Hepatocyte (in vitro differentiated cells): ENCODE results near the gene PIK3R1. TPM values are rescaled to one million over a fixed set of nuclear protein-coding genes. Genes with fewer than 3 reads are reported as not detected.
"Not testable (repeated sequence)": the region's sequence is repeated elsewhere in the genome, so short reads cannot be mapped to it uniquely, and the experiment has no call there.

Source experiments
- DNase-seq: peaks from one replicate; pipeline ENCODE4 v3.0.0-alpha.2; 2016; ENCODE audit warnings: low spot score
- H2AFZ ChIP-seq: fragments of 200-600 bp; sonication (generic); 2 replicates; pipeline ENCODE4 v1.6.0; 2016; ENCODE audit warnings: antibody characterized with exemption, mild to moderate bottlenecking
- H3K27ac ChIP-seq: fragments of 200-600 bp; sonication (generic); 2 replicates; pipeline ENCODE4 v1.5.1; 2016; ENCODE audit warnings: mild to moderate bottlenecking
- H3K27me3 ChIP-seq: fragments of 200-600 bp; sonication (generic); 2 replicates; pipeline ENCODE4 v1.6.1; 2016
- H3K36me3 ChIP-seq: fragments of 200-600 bp; sonication (generic); replicated peaks from 2 replicates; pipeline ENCODE4 v1.5.1; 2016; ENCODE audit warnings: low read depth; ENCODE audit not compliant: insufficient read depth
- H3K4me1 ChIP-seq: fragments of 200-600 bp; sonication (generic); 2 replicates; pipeline ENCODE4 v1.5.1; 2016; ENCODE audit warnings: mild to moderate bottlenecking, moderate library complexity; ENCODE audit not compliant: insufficient read depth
- H3K4me2 ChIP-seq: fragments of 200-600 bp; sonication (generic); 2 replicates; pipeline ENCODE4 v1.6.0; 2016
- H3K4me3 ChIP-seq: fragments of 200-600 bp; sonication (generic); 2 replicates; pipeline ENCODE4 v1.5.1; 2016; ENCODE audit warnings: mild to moderate bottlenecking
- H3K79me2 ChIP-seq: fragments of 200-600 bp; sonication (generic); 2 replicates; pipeline ENCODE4 v1.6.0; 2017; ENCODE audit warnings: mild to moderate bottlenecking
- H3K9me2 ChIP-seq: fragments of 200-600 bp; sonication (generic); replicated peaks from 2 replicates; pipeline ENCODE4 v1.6.0; 2017; ENCODE audit warnings: mild to moderate bottlenecking; ENCODE audit not compliant: insufficient read depth
- H3K9me3 ChIP-seq: fragments of 200-600 bp; sonication (generic); 2 replicates; pipeline ENCODE4 v1.5.1; 2016; ENCODE audit warnings: low read depth, mild to moderate bottlenecking
- H4K20me1 ChIP-seq: fragments of 200-600 bp; sonication (generic); 2 replicates; pipeline ENCODE4 v1.6.0; 2016; ENCODE audit warnings: mild to moderate bottlenecking; ENCODE audit not compliant: insufficient read depth, poor library complexity, severe bottlenecking
- EZH2 ChIP-seq: fragments of 200-600 bp; sonication (generic); IDR thresholded peaks from 2 replicates; pipeline ENCODE4 v1.6.1; 2016; ENCODE audit warnings: antibody characterized with exemption, mild to moderate bottlenecking, borderline replicate concordance
- EZH2phosphoT487 ChIP-seq: fragments of 200-600 bp; sonication (generic); IDR thresholded peaks from one replicate; pipeline ENCODE4 v1.6.1; 2018; ENCODE audit warnings: antibody characterized with exemption, mild to moderate bottlenecking, low read depth, moderate library complexity; ENCODE audit not compliant: unreplicated experiment, severe bottlenecking
- WGBS: methylation state at CpG from one replicate; pipeline ENCODE4 v1.1.6; 2016; ENCODE audit warnings: low lambda C conversion rate; ENCODE audit errors: missing lambda C conversion rate; 5-methylcytosine and 5-hydroxymethylcytosine counted together
- polyA plus RNA-seq: library from polyadenylated mRNA; unstranded; fragments of >200 nt; fragmentation: Nextera tagmentation; extraction: Ambion mirVana; gene quantifications from 2 replicates; pipeline ENCODE4 v1.2.1, GENCODE V29; 2016
- total RNA-seq: library from RNA; depleted of rRNA; stranded (reverse); fragments of >200 nt; gene quantifications from 2 replicates; pipeline ENCODE4 v1.2.3, GENCODE V29; 2014
- TF ChIP-seq, protein P1 (sequence below): fragments of 200-600 bp; sonication (generic); IDR thresholded peaks from 2 replicates; pipeline ENCODE4 v1.5.1; 2016; ENCODE audit warnings: antibody characterized with exemption, mild to moderate bottlenecking; ENCODE audit not compliant: poor library complexity

Gene PIK3R1
- total and polyA plus RNA-seq, 2 experiments from 2014 or later: 38.9 to 109 TPM

DNA sequence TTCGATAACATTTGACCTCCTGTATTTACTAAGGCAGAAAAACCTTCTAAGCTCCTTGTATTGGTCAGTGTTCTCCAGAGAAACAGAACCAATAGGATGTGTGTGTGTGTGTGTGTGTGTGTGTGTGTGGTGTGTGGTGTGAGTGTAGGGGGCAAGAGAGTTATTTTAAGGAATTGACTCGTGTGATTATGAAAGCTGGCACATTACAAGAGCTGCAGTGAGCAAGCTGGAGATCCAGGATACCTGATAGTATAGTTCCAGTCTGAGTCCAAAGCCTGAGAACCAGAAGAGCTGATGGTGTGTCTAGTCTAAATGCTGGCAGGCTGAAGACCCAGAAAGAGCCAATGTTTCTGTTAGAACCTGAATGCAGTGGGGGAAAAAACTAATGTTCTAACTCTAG lies 21.2 kb upstream of the PIK3R1 start:
- H3K4me3 ChIP-seq: no peak overlapping the region
- H3K27me3 ChIP-seq: no peaks in the 10 kb centered on the region
- no peaks in the 10 kb centered on the region for H3K9me2 ChIP-seq
- H3K36me3 ChIP-seq: no peaks in the 10 kb centered on the region
- H3K9me3 ChIP-seq: no peaks in the 10 kb centered on the region
- no peak overlapping the region for H3K27ac ChIP-seq
- no peak overlapping the region for H3K4me2 ChIP-seq
- TF ChIP-seq, protein P1, sequence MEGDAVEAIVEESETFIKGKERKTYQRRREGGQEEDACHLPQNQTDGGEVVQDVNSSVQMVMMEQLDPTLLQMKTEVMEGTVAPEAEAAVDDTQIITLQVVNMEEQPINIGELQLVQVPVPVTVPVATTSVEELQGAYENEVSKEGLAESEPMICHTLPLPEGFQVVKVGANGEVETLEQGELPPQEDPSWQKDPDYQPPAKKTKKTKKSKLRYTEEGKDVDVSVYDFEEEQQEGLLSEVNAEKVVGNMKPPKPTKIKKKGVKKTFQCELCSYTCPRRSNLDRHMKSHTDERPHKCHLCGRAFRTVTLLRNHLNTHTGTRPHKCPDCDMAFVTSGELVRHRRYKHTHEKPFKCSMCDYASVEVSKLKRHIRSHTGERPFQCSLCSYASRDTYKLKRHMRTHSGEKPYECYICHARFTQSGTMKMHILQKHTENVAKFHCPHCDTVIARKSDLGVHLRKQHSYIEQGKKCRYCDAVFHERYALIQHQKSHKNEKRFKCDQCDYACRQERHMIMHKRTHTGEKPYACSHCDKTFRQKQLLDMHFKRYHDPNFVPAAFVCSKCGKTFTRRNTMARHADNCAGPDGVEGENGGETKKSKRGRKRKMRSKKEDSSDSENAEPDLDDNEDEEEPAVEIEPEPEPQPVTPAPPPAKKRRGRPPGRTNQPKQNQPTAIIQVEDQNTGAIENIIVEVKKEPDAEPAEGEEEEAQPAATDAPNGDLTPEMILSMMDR: no peak
- TF ChIP-seq EZH2 (no peak), EZH2phosphoT487 (no peak)
- H3K4me1 ChIP-seq: peaks cover 7% of the 10 kb centered on the region
- WGBS: 59% methylated on average over 2 of the region's 2 CpGs
- DNase-seq: no peak
- H2AFZ ChIP-seq: no peak overlapping the region
- H3K79me2 ChIP-seq: no peaks in the 10 kb centered on the region
- H4K20me1 ChIP-seq: no peaks in the 10 kb centered on the region

DNA sequence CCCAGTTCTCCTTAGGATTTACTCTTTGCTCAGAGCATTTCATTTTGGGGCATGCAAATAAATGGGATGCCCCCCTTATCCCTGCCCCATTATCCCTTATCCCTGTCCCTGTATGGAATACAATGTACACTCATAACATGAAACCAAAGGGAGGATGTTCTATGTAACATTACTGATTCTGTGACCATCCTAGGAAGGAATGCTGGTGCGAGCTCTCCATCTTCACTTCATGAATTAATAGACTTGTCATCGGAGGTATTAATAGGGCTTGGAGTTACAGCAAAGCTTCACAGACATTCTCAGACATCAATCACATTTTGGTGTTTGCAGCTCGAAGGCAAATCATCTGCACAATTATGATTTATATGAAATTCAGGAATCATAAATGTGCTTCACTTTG lies 20.4 kb upstream of the PIK3R1 start:
- WGBS: 94% methylated on average over 3 of the region's 3 CpGs
- no peaks in the 10 kb centered on the region for H3K27me3 ChIP-seq

DNA sequence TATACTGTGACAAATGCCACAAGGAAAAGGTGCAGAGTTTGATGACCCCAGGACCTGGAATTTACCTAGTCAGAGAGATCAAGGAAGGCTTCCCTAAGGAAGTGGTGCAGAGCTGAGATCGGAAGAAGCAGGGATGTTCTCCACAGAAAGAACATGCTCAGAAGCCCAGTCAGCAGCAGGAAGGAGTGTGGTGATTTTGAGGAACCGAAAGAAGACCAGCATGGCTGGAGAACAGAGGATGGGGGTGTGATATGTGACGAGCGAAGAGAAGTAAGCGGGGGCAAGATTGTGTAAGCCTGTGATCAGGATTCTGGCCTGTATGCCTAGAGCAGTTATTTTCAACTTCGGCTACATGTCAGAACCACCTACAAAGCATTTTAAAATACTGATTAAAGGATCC lies 18.7 kb upstream of the PIK3R1 start:
- no peak for TF ChIP-seq EZH2
- TF ChIP-seq, protein P1: no peak
- TF ChIP-seq EZH2phosphoT487: no peak

More for the DNA sequence above, 20.4 kb upstream of the PIK3R1 start:
- H3K79me2 ChIP-seq: no peaks in the 10 kb centered on the region
- no peaks in the 10 kb centered on the region for H3K9me2 ChIP-seq
- no peak overlapping the region for H3K4me3 ChIP-seq
- H3K4me1 ChIP-seq: peaks cover 7% of the 10 kb centered on the region
- TF ChIP-seq, protein P1: no peak
- TF ChIP-seq EZH2phosphoT487 (no peak), EZH2 (no peak)
- H3K36me3 ChIP-seq: no peaks in the 10 kb centered on the region
- no peak overlapping the region for H2AFZ ChIP-seq
- DNase-seq: no peak
- H3K27ac ChIP-seq: no peak overlapping the region
- no peaks in the 10 kb centered on the region for H3K9me3 ChIP-seq
- H4K20me1 ChIP-seq: no peaks in the 10 kb centered on the region
- H3K4me2 ChIP-seq: no peak overlapping the region

DNA sequence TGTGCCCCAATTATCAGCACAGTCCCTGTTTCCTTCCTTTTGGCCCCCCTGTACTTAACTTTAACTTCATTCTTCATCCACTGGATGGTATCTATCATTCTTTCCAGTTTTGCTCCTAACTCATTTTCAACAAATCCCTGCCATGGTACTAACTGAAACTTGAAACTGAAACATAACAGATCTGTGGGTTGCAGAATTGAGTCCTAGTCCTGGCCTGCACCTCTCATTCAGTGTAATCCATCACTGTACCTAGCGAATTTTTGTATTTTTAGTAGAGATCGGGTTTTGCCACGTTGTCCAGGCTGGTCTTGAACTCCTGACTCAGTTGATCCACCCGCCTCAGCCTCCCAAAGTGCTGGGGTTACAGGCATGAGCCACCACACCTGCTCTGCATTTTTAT lies 15.3 kb upstream of the PIK3R1 start:
- DNase-seq: no peak
- H4K20me1 ChIP-seq: no peaks in the 10 kb centered on the region
- no peaks in the 10 kb centered on the region for H3K79me2 ChIP-seq
- no peaks in the 10 kb centered on the region for H3K9me2 ChIP-seq
- no peaks in the 10 kb centered on the region for H3K4me1 ChIP-seq
- H3K36me3 ChIP-seq: no peaks in the 10 kb centered on the region
- H3K9me3 ChIP-seq: no peaks in the 10 kb centered on the region
- H3K27me3 ChIP-seq: no peaks in the 10 kb centered on the region
- H3K4me2 ChIP-seq: no peak overlapping the region
- no peak overlapping the region for H3K27ac ChIP-seq
- 96% methylated on average over 4 of the region's 4 CpGs for WGBS
- TF ChIP-seq EZH2: no peak
- TF ChIP-seq, protein P1: no peak
- TF ChIP-seq EZH2phosphoT487: no peak
- H2AFZ ChIP-seq: no peak overlapping the region
- no peak overlapping the region for H3K4me3 ChIP-seq

More for the DNA sequence above, 18.7 kb upstream of the PIK3R1 start:
- DNase-seq: no peak
- Histone ChIP-seq H3K9me3 (no peaks in the 10 kb centered on the region), H4K20me1 (no peaks in the 10 kb centered on the region), H3K79me2 (no peaks in the 10 kb centered on the region), H3K4me3 (no peak overlapping the region), H2AFZ (no peak overlapping the region), H3K27me3 (no peaks in the 10 kb centered on the region), H3K9me2 (no peaks in the 10 kb centered on the region), H3K27ac (no peak overlapping the region), H3K4me1 (no peaks in the 10 kb centered on the region), H3K4me2 (no peak overlapping the region), H3K36me3 (no peaks in the 10 kb centered on the region)
- 95% methylated on average over 6 of the region's 6 CpGs for WGBS

DNA sequence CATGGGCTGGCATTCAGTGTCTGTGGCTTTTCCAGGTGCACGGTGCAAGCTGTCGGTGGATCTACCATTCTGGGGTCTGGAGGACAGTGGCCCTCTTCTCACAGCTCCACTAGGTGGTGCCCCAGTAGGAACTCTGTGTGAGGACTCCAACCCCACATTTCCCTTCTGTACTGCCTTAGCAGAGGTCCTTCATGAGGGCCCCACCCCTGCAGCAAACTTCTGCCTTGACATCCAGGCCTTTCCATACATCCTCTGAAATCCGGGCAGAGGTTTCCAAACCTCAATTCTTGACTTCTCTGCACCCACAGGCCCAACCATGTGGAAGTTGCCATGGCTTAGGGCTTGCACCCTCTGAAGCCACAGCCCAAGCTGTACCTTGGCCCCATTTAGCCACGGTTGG lies 4.9 kb upstream of the PIK3R1 start:
- not testable (repeated sequence) for H3K4me3 ChIP-seq, H3K27ac ChIP-seq, H4K20me1 ChIP-seq, DNase-seq, H3K79me2 ChIP-seq, H3K4me1 ChIP-seq, H3K9me2 ChIP-seq, H3K9me3 ChIP-seq, H3K36me3 ChIP-seq, H2AFZ ChIP-seq, H3K4me2 ChIP-seq, H3K27me3 ChIP-seq
- WGBS: 93% methylated on average over 4 of the region's 4 CpGs
